Thyroid gland (tissue), 4 donors: ENCODE data around the gene FHIP2A. TPM values are rescaled to one million over a fixed set of nuclear protein-coding genes. Genes with fewer than 3 reads are reported as not detected.

Experiments
- DNase-seq, 2 donors: peaks; one replicate each; pipeline ENCODE4 v3.0.0-alpha.2; 2019
- H3K27ac ChIP-seq, 3 donors: fragments of 200-600 bp; sonication (generic); 1 replicate in 2 of 3; 2 replicates in 1 of 3; pipeline ENCODE4 v1.5.1; 2016 to 2019; ENCODE audit warnings: mild to moderate bottlenecking in 1 of 3, moderate library complexity in 1 of 3
- H3K27me3 ChIP-seq: fragments of 200-600 bp; sonication (generic); one replicate; pipeline ENCODE4 v1.5.1; 2019
- H3K36me3 ChIP-seq, 2 donors: fragments of 200-600 bp; sonication (generic); one replicate each; pipeline ENCODE4 v1.5.1; 2016 to 2019
- H3K4me1 ChIP-seq, 2 donors: fragments of 200-600 bp; sonication (generic); one replicate each; pipeline ENCODE4 v1.5.1; 2017 to 2019
- H3K4me3 ChIP-seq, 3 donors: fragments of 200-600 bp; sonication (generic); replicated peaks in 1 of 3; 1 replicate in 2 of 3; 2 replicates in 1 of 3; pipeline ENCODE4 v1.5.1; 2016; ENCODE audit warnings: mild to moderate bottlenecking in 1 of 3
- H3K9me3 ChIP-seq: fragments of 200-600 bp; sonication (generic); one replicate; pipeline ENCODE4 v1.5.1; 2017
- POLR2A ChIP-seq, 2 donors: fragments of 450-650 bp; IDR thresholded peaks; one replicate each; pipeline ENCODE4 v1.6.1; 2017; ENCODE audit warnings: antibody characterized with exemption in 2 of 2, mild to moderate bottlenecking in 2 of 2, moderate library complexity in 1 of 2
- WGBS, 2 donors: methylation state at CpG; one replicate each; pipeline ENCODE4 v1.1.5; 2017; 5-methylcytosine and 5-hydroxymethylcytosine counted together
- intact Hi-C: fragments of 100-400 bp; cut with DNase I; formaldehyde crosslinking; loops from one replicate; pipeline ENCODE4 v1.15.1; 2023
- total RNA-seq, 4 donors: library from RNA; depleted of rRNA; stranded (reverse); fragments of >200 nt; gene quantifications; one replicate each; pipeline ENCODE4 v1.2.3, GENCODE V29; 2016
- TF ChIP-seq, protein P1 (sequence below), 6 experiments: fragments of 200-600 bp in 3 of 6; fragments of 450-650 bp in 3 of 6; sonication (generic) in 3 of 6; IDR thresholded peaks; one replicate each; pipeline ENCODE4 v1.5.1; 2016 to 2019; ENCODE audit warnings: antibody characterized with exemption in 6 of 6, mild to moderate bottlenecking in 2 of 6, inconsistent platforms in 1 of 6, moderate library complexity in 1 of 6

FHIP2A gene
- total RNA-seq, 4 donors from 2014 or later = 37.8 to 52.3 (median 43.1) TPM

- no peak for DNase-seq
- no peaks in the 10 kb centered on the region for H3K27me3 ChIP-seq
- H3K27ac ChIP-seq = no peak overlapping the region
- peaks cover 70 to 72% of the 10 kb centered on the region in 2 donors for H3K36me3 ChIP-seq
- no peak for TF ChIP-seq POLR2A (IDR thresholded peaks at IDR 0.05)
- TF ChIP-seq, protein P1, sequence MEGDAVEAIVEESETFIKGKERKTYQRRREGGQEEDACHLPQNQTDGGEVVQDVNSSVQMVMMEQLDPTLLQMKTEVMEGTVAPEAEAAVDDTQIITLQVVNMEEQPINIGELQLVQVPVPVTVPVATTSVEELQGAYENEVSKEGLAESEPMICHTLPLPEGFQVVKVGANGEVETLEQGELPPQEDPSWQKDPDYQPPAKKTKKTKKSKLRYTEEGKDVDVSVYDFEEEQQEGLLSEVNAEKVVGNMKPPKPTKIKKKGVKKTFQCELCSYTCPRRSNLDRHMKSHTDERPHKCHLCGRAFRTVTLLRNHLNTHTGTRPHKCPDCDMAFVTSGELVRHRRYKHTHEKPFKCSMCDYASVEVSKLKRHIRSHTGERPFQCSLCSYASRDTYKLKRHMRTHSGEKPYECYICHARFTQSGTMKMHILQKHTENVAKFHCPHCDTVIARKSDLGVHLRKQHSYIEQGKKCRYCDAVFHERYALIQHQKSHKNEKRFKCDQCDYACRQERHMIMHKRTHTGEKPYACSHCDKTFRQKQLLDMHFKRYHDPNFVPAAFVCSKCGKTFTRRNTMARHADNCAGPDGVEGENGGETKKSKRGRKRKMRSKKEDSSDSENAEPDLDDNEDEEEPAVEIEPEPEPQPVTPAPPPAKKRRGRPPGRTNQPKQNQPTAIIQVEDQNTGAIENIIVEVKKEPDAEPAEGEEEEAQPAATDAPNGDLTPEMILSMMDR (IDR thresholded peaks at IDR 0.05) = no peak
- H3K4me3 ChIP-seq = no peak overlapping the region
- H3K9me3 ChIP-seq = no peaks in the 10 kb centered on the region
- intact Hi-C loops = no loop called here
- 68 to 92% methylated on average over 2 of the region's 2 CpGs for WGBS, 2 donors
- no peaks in the 10 kb centered on the region for H3K4me1 ChIP-seq
These were observed 28.5 kb downstream of the FHIP2A start for GRCh38 chr10:114850126-114850525.

GRCh38 chr10:114851336-114851735, 29.8 kb downstream of the FHIP2A start:
- intact Hi-C loops = no loop called here
- TF ChIP-seq, protein P1 (IDR thresholded peaks at IDR 0.05) = no peak
- no peak for TF ChIP-seq POLR2A (IDR thresholded peaks at IDR 0.05)

DNA sequence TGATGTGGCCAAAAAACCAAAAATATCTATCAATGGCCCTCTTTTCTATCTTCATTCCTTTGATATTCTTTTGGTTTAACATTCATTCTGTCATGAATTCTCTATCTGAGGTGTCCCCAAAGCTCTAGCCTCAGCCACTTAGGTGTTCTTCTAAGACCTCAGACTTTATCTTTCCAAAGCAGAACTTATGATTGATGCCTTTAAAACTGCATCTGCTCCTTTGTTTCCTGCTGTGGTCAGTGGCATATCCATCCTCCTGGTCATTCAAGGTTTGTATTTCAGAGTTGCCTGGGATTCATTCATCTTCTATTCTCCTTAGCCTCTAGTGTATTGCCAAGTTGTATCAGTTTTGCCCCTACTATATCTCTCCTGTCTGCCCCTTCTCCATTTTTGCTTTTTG, 30.6 kb downstream of the FHIP2A start:
- H3K9me3 ChIP-seq = no peaks in the 10 kb centered on the region
- DNase-seq = no peak

More at GRCh38 chr10:114851336-114851735, 29.8 kb downstream of the FHIP2A start:
- Histone ChIP-seq H3K27me3 (no peaks in the 10 kb centered on the region), H3K9me3 (no peaks in the 10 kb centered on the region), H3K4me3 (no peak overlapping the region), H3K27ac (no peak overlapping the region), H3K36me3 (peaks cover 68 to 72% of the 10 kb centered on the region in 2 donors), H3K4me1 (no peaks in the 10 kb centered on the region)
- WGBS, 2 donors = 94 to 99% methylated on average over 2 of the region's 2 CpGs
- no peak for DNase-seq

DNA sequence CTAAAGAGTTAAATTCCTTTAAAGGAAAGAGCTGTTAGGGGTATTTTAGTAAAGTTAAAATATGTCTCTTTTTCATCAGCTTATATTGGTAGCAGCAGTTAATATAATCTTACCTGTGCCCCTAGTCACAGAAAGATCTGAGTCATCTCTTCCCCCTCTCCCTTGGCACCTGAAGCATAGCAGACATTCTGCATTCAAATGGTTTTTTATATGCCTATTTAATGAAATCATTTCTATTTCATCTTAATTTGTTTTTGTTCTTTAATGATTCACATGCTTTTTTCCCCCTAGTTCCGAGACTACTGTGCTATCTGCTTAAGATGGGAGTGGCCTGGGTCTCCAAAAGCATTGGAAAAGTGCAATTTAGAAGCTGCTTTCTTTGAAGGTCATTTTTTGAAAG, 33.3 kb downstream of the FHIP2A start:
- no peaks in the 10 kb centered on the region for H3K9me3 ChIP-seq
- no peaks in the 10 kb centered on the region for H3K4me1 ChIP-seq
- 95 to 100% methylated on average over 1 of the region's 1 CpG for WGBS, 2 donors
- peaks cover 48 to 57% of the 10 kb centered on the region in 2 donors for H3K36me3 ChIP-seq
- H3K27ac ChIP-seq = no peak overlapping the region
- no peaks in the 10 kb centered on the region for H3K27me3 ChIP-seq
- intact Hi-C loops = no loop called here
- no peak overlapping the region for H3K4me3 ChIP-seq
- TF ChIP-seq POLR2A (IDR thresholded peaks at IDR 0.05) = no peak
- TF ChIP-seq, protein P1 (IDR thresholded peaks at IDR 0.05) = no peak
- DNase-seq = no peak

More for the DNA sequence above, 30.6 kb downstream of the FHIP2A start:
- no peak for TF ChIP-seq POLR2A (IDR thresholded peaks at IDR 0.05)
- TF ChIP-seq, protein P1 (IDR thresholded peaks at IDR 0.05) = no peak
- Histone ChIP-seq H3K27me3 (no peaks in the 10 kb centered on the region), H3K4me3 (no peak overlapping the region), H3K27ac (no peak overlapping the region), H3K4me1 (no peaks in the 10 kb centered on the region), H3K36me3 (peaks cover 65 to 69% of the 10 kb centered on the region in 2 donors)
- intact Hi-C loops = no loop called here

GRCh38 chr10:114855776-114856543, 34.4 kb downstream of the FHIP2A start:
- H3K27me3 ChIP-seq = no peaks in the 10 kb centered on the region
- DNase-seq = no peak
- intact Hi-C loops = no loop called here
- peaks cover 38 to 60% of the 10 kb centered on the region in 2 donors for H3K36me3 ChIP-seq
- H3K9me3 ChIP-seq = no peaks in the 10 kb centered on the region
- no peak for TF ChIP-seq POLR2A (IDR thresholded peaks at IDR 0.05)
- TF ChIP-seq, protein P1 (IDR thresholded peaks at IDR 0.05) = no peak
- no peak overlapping the region for H3K27ac ChIP-seq
- H3K4me3 ChIP-seq = no peak overlapping the region
- H3K4me1 ChIP-seq = no peaks in the 10 kb centered on the region
- 90% methylated on average over 7 of the region's 7 CpGs for WGBS, 2 donors
